Measurements from ENCODE around the gene ADRA2C.

DNA sequence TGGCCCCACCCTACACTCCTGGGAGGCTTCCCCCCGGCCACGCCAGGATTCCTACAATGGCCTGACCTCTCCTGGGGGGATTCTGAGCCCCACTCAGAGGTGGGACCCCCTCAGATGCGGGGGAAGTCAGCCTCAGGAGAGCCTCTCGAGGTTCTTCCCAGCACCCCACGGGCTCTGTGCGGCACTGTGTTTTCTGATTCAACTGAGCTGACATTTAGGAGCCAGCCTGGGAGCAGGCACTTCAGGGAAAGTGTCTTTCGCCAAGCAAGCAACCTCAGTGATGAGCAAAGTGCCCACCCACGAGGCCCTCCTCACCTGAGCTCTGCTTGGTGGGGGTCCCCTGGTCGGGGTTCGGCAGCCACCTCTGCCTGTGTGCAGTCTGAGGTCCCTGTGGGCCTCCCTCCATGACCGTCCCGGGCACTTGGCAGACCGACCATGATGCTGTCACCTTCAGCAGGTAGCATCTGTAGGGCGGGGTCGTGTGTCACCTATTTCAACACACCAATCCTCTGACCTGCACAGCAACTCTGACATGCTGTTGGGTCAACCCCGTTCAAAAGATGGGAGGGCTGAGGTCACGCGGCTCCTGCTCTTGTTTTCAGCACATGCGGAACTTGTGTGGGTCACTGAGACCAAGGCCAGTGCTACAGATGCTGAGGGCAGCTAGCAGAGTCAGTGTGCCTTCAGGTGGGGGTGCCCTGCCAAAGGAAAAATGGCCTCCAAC lies 46.2 kb downstream of the ADRA2C start:
- TF ChIP-seq CTCF (IDR thresholded peaks at IDR 0.05) (no peak), POLR2AphosphoS5 (IDR thresholded peaks at IDR 0.05) (no peak)
